HG02852 (cell line): Measurements from ENCODE around the gene KRT2.

Source experiments
- ATAC-seq: cut with Tn5 transposase; IDR thresholded peaks from one replicate; pipeline ENCODE4 v1.9.1; 2021; ENCODE audit warnings: mild to moderate bottlenecking, moderate library complexity; ENCODE audit not compliant: unreplicated experiment

KRT2 gene

GRCh38 chr12:52600475-52600874, 51.5 kb downstream of the KRT2 start:
- no peak for ATAC-seq

DNA sequence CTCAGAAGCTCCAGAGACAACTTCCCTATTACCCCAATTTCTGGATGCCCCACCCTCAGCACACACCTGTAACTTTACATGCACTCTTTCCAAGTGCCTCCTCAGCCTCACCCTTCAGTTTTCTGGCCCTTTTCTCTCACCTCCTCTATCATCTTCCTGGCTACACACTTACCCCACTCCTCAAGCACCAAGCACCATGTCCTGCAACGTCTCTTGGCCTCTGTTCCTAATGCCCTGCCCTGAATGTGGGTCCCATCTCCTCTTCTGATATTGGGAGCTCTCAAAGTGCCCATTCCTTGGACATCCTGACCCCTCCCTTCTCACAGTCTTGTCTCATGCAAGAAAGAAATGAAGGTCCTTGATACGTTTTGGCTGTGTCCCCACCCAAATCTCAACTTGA, 51.9 kb downstream of the KRT2 start:
- no peak for ATAC-seq

- ATAC-seq = no peak
Measured at GRCh38 chr12:52598966-52599365, 53.0 kb downstream of the KRT2 start.
